NCI-H226 (cell line): ENCODE results near the gene FGD1.
A peak's percentile ranks its signal among the peaks of the same experiment; 100 is the strongest.

Experiments used
- DNase-seq: peaks from one replicate; pipeline ENCODE4 v3.0.0-alpha.2; 2015

FGD1 gene

DNA sequence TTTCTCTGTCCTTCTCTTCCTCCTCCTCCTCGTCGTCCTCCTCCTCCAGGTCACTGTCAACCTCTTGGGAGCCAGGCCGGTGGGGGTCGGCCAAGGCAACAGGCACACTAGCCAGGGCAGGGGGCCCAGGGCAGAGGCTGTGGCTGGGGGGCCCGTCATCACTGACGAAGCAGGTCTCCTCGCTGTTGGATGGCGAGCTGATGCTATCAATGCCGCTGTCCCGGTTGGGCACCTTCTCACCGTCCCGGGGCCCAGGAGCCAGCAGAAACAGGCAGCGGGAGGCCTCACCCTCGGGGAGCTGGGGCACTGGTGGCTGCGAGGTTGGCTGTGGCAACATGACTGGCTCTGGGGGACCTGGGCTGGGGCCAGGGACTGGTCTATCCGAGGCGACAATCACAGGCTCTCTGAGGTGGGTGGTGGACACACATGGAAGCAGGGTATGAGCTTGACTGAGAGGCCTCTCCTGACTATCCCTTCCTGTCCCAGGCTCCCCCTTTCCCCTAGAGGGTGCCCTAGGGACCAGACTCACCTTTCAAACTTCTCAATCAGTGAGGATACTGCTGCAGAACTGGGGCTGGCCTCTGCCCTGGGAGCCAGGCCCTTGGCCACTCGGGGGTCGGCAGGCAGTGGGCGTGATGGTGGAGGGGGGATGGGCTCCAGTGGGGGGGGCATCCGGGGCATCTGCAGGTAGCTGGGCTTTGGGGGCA lies 25.8 kb downstream of the FGD1 start:
- no peak for DNase-seq

DNA sequence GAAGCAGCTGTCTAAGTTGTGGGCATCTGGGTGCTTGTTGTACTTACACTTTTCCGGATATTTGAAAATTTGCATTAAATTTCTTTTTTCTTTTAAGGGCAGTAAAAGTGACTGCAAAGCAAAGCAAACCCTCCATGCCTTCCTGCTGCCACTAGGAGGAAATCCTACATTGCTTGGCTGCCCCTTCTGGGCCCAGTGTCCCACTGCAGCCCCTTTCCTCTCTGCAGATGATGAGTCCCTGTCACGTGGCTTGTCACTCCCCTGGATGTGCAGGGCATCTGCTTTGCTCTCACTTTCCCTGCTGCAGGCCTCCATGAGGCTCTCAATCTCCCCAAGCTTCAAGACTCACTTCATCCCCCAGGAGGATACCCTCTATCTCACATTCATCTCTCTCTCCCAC lies 43.1 kb downstream of the FGD1 start:
- no peak for DNase-seq

DNA sequence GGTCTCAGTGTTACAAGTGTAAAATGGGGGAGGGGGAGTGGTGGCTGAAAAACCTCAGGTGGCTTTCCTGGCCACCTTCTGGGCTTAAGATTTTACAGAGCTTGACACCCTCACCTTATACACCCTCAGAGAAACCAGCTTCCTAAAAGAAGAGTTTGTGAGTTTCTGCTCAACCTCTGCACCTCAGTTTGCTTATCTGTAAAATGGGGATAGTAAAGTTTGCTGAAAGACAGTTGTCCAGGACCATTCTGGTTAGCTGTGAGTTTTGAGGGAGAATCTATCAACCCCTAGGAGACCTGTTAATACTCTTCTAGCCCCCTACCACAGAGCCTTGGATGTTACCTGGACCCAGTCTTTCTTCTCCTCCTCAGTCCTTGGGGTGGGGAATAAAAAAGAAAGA lies 46.1 kb downstream of the FGD1 start:
- DNase-seq, result no peak

DNA sequence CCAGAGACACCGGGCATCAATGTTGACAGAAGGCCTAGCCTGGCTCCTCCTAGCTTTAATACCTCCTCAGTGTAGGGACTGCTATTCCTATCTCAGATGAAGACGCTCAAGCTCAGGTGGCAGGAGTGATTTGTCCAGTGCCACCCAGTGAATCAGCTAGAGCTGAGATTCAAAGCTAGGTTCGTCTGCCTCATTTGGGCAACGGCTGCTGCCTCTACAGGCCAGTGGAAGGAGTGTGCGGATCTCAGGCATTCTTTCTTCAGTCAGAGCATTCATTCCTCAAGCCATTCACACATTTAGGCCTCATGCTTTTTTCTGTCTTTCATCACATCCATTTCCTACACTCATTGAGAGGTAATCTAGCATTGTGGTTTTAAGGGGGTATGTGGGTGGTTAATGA lies 48.6 kb downstream of the FGD1 start:
- no peak for DNase-seq

DNA sequence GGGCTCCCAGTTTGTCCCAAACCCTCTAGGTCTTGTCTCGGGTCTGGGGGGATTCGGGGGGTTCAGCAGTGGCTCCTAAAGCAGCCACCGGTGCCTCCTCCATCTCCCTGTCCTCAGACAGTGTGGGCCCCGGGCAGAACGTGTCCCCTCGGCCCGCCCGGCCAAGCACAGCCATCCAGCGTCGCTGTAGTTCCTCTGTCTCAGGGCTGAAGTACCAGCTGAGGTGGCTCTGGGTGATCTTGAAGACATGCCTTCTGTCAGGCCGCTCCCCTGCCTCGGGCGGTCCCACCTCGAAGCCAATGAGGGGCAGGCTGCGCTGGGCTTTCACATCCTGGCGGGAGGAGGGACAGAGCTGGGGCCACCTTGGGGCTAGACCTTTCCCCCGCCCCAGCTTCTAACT lies 50.0 kb downstream of the FGD1 start:
- no peak for DNase-seq

DNA sequence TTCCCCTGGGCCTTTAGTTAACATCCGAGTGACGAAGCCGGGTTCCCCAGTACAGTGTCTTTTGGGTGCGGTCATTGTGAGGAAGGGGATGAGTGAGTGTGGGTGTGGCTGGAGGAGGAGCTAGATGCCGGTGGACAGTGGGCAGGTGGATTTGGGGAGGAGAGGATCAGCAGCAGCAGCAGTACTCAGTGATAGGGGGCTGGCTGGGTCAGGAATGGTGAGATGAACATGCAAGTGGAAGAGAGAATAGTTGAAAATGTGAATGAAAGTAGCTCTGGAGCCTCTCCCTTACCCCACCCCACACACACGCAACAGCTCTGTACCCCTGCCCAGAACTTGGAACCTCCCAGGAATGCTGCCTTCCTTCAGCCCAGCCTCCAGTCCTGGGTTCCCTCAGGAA lies 51.3 kb downstream of the FGD1 start:
- no peak for DNase-seq

DNA sequence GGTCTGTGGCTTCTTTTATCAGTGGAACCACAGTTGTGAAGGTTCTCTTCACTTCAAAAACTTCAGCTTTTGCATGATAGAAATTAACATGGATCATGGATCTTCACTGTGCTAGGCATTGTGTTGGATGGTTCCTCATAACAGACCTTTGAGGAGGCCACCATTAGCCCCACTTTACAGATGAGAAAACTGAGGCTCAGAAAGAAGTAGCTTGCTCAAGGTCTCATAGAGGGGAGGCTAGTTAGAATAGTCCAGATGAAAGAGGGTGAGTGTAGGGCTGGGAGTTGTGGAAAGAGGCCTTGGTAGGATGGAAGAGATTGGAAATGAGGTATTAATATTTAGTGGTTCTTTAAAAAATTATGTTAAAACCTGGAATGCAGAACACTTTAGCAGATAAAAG lies 53.2 kb downstream of the FGD1 start:
- DNase-seq, result no peak

DNA sequence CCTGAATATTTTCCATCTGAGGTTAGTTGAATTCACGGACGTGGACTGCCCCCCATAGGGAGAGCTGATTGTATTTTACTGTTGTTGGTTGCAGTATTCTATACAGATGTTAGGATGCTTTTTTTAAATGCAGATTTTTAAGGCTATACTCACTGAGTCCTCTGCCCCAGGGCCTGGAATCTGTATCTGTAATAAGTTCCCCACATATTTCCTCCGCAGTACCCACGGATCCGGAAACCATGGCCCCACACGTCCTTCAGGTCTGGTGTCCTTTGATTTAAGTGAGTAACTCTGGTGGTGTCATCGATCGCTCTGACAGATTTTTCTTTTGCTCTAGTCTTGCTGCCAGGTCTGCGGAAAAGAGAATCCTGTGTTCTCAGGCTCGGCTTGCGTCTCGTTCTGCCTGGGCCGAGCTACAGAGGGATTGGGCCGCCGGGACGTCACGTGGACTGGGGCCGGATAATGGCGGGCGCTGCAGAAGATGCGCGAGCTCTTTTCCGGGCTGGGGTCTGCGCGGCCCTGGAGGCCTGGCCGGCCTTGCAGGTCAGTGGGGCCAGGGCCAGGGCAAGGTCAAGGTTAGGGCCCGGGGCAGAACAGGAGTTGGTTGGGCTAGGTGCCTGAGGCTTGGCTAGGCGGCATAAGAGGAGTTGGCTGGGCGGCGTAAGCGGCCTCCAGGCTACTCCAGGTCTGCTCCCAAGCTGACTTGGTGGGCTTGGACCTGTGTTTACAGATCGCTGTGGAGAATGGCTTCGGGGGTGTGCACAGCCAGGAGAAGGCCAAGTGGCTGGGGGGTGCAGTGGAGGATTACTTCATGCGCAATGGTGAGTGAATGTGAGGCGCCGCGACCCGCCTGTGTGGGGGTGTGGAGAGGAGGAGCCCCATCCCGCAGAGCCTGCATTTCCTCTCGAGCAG lies 55.8 kb downstream of the FGD1 start, which contains the start of gene TSR2:
Gene TSR2, plus strand, starts transcription at position 445 of the 912 bp plus-strand sequence. Its CDS starts 18 bp downstream, at position 463.
- DNase-seq, result peak; percentile 86

DNA sequence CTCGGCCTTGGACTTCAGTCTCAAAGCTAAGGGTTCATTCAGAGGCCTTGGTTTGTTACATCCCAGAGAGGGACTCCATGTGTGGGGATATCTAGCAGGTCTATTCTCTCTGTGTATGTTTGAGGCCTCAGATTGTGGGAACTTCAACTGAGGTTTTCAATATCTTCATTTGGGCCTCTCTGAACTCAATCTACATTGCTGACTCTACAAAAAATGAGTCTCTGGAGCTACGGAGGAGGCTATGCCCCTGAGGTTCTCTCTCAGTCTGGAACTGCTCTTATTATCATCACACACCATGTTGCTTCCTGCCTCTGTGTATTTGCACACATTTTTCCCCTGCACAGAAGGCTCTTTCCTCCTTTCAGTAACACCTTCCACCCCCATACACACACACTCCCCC lies 60.9 kb downstream of the FGD1 start:
- DNase-seq, result no peak

DNA sequence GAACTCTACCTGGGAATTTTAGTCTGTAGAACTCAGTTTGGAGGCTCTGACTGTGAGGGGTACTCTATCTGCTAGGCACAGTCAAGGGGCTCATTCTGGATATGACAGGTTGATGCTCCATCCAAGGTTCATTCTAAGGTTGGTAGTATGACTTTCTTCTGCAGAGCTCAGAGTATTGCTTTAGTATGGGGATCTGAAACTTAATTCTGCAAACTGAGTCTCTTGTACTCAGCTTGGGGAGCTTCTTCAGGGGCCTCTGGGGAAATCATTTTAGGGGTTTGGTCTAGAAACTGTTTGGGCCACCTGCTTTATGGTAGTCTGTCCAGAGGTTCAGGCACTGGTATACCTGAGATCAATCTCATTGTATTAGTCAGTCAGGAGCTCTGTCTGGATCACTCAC lies 65.5 kb downstream of the FGD1 start:
- DNase-seq, result no peak

DNA sequence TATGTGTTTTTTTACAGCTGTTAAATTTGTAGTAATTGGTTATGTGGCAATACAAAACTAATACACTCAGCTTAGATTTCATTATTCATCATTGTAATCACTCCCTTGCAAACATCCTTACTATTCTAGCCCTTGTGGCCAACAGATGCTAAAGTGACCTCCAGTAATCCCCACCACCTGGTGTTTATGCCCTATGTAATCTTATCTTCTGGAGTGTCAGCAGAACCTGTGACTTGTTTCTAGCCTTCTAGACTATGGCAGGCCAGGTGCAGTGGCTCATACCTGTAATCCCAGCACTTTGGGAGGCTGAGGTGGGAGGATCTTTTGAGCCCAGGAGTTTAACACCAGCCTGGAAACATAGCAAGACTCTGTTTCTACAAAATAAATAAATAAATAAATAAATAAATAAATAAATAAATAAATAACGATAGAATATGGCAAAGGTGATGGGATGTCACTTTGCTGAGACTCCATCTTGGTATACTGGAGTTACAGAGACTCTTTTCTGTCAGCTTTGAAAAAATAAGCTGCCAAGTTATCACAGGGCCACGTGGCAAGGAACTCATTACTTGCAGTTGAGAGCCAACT lies 68.1 kb downstream of the FGD1 start:
- no peak for DNase-seq

DNA sequence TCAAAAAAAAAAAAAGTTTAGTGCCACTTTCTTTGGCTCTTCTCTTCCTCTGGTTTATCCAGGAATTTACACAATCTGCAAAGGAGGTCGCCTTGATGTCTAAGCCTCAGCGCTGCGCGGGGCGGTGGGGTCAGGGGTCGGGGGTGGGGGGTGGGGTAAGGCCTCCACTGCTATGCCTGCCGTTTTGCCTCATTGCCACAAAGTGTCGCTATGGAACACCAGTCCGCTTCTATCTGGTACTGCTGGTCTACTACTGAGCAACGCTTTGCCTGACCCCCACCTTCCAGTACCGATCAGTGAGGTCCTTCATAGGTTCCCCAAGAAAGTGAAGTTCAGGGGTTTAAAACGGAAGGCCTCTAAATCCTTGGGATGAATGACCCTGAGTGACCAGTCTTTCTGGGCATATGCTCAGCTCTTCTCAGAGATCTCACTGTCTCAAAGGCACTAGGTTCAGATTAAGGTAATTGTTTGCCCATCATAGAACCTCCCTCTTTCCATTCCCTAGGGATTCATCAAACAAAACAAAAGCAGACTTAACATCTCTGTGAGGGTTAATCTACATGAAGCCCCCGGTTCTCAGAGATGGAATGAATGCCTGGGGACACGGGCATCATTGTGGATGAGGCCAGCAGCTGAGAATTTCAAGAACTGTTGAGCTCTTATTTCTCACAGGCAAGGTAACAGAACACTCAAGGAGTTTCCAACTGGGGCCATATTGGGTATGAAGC lies 72.7 kb downstream of the FGD1 start:
- DNase-seq, result no peak

DNA sequence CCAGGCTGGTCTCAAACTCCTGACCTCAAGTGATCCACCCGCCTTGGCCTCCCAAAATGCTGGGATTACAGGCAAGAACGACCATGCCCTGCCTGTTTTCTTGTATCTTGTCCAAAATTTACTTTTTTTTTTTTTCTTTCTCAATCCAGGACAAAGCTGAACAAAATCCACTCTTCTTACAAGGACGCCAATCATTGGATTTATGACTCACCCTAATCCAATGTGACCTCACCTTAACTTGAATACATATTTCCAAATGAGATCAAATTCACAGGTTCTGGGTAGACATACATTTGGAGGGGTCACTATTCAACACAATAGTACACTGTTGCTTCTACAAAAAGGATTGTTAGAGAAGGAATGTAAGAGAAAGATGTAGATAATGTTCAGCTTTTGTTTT lies 73.9 kb downstream of the FGD1 start:
- no peak for DNase-seq

DNA sequence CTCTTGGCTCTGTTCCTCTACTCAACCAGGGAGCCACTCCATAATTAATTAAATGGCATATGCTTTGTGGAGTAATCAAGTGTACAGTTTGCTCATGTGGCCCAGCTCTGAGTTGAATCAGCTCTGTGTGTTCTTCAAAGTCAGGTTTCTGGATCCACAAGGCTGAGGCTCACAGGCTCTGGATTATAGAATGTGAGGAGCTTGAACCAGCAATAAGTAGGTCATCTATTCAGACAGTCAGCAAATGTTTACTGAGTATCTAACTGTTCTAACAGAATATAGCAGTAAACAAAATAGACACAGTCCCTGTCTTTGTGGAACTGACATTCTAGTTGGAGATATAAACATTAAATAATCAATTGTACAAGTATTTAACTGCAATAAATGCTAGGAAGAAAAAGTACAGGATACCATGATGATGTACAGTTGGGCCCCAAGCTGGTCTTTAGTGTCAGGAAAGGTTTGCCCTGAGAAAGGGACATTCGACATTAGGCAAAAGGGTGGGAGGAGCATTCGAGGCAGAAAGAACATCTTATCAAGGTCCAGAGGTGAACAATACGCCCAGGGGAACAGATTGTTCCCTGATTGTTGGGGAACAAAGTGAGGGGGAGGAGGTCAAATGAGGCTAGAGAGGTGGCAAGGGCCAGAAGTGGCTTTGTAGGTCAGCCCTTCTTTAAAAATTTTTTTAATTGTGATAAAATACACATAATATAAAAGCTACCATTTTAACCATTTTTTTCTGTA lies 76.3 kb downstream of the FGD1 start:
- no peak for DNase-seq

DNA sequence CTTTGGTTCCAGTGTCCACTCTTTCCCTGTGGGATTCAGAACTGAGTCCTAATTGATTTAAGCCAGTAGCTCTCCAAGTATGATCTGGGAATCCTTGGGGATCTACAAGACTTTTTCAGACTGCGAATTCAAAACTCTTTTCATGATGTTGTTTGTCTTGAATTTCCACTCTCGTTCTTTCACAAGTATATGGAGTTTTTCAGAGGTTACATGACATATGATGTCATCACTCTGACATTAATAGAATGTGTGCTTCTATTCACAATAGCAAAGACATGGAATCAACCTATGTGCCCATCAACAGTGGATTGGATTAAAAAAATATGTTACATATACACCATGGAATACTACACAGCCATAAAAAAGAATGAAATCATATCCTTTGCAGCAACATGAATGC lies 79.1 kb downstream of the FGD1 start:
- DNase-seq, result no peak

DNA sequence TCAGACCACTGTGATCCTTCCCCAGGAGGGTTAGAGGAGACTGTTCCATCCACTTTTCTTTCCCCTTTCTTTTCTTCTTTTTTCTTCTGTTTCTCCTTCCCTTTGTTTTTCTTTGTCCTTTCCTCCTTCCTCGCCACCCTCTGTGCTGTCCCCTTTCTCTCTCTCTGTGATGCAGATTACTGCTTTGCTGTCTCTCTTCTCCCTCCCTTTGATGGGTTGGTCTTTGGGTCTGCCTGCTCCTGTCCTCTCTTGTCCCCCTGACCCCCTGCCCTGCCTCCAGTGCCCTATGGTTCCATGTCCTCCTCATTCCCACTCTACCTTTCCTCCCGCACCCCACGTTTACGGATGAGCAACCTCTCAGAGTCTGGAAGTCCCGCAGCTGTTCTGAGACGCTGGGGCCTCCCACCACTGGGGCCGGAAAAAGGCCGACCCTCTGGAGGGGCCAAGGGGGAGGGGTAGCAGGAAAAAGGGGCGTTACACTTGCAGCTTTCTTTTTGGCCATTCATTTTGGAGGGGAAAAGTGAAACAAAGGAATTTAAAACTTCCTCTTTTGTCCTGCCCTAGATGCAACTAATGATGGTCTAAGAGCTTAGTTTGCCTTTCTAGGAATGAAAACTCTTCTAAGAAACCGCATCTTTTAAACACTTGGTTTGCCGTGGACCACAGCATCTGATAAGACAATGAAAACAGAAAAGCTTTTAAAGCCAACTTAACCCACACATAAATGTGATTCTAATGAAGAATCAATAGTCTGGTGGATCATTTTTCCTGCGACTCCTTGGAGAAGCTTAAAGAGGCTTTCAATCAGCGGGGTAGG lies 80.3 kb downstream of the FGD1 start:
- DNase-seq, result no peak

DNA sequence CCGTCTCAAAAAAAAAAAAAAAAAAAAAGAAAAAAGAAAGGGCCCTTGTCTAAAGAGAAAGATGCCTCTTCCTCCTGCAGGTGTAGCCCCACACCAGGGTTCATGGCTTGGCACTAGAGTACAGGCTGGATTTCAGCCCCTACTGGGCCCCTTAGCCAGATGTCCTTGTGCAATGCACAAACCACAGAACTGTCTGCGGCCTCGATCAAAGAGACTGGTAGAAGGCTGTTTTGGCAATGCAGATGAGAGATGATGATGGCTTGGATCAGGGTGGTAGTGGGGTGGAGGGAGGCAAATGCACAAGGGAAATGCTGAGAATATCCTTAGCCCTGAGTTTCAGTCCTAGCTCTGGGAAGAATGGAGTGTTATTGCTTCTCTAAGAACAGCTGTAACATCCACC lies 82.3 kb downstream of the FGD1 start:
- DNase-seq, result no peak

DNA sequence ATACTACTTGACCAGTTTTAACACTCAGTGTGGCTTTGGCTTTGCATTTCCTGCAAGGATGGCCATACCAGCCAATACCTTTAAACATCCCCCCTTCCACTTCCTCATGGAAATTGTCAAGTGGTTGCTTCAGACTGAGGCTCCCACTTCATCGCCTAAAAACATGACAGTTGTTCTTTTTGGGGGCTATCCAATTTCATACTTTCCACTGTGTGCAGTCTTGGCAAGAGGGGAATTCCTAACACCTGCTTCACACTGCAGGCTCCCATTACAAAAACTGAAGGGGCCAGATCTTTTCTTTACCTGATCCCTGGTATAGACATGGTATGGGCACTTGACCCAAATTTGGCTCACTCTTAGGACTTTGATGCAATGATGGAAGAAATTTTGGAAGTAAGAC lies 84.3 kb downstream of the FGD1 start:
- no peak for DNase-seq

DNA sequence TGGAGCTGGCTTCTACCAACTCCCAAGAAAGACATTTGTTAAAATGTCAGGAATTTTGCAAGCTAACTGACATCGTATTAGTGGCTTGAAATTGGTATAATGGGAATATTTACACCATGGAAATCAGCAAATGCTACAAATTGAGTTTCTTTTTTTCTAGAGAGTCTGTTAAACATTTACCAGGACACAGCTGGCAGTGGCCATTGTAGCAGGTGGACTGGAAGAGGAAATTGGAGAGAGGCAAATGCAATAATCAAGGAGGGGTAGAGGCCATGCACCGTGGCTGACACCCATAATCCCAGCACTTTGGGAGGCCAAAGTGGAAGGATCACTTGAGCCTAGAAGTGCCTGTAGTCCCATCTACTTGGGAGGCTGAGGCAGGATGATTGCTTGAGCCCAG lies 88.8 kb downstream of the FGD1 start:
- DNase-seq, result no peak

DNA sequence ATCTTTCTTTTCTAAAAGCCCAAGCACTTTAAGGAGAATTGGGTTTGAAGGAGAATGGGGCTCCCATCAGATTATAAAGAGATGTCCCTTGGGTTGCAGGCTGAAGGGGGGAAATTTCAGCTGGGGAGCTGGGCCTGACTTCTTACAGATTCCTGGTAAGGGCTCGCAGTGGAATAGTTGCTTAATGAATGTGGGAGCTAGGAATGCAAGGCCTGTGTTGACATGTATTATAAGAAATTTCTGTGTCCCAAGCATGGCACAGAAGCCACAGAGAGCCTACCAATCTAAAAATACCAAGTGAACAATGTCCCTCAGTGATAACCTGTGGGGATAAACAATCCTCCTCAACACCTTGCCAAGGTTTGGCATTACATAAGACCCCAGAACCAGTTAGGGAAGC lies 98.9 kb downstream of the FGD1 start:
- no peak for DNase-seq
